ENCODE data around the gene NECTIN1.

The NECTIN1 gene

GRCh38 chr11:119694334-119694733 is 34.7 kb downstream of the NECTIN1 start:
- peaks cover 51% of the 10 kb centered on the region for H3K4me1 ChIP-seq (ENCODE audit: control insufficient read depth, insufficient read depth, low read length)
- WGBS, 2 experiments = 81 to 82% methylated on average over 3 of the region's 3 CpGs
- H3K4me3 ChIP-seq (ENCODE audit: insufficient read depth, low read depth, low read length) = no peak overlapping the region
- H3K27ac ChIP-seq (ENCODE audit: insufficient read depth, low read depth, low read length, poor library complexity, severe bottlenecking) = no peak overlapping the region
- no peaks in the 10 kb centered on the region for H3K36me3 ChIP-seq (ENCODE audit: control insufficient read depth, insufficient read depth, low read length)
- no peaks in the 10 kb centered on the region for H3K27me3 ChIP-seq (ENCODE audit: control insufficient read depth, insufficient read depth, low read length, poor library complexity, severe bottlenecking)
- H3K9me3 ChIP-seq (ENCODE audit: control insufficient read depth, low read length) = no peaks in the 10 kb centered on the region

GRCh38 chr11:119693253-119693815 is 35.7 kb downstream of the NECTIN1 start:
- Histone ChIP-seq H3K27ac (ENCODE audit: insufficient read depth, low read depth, low read length, poor library complexity, severe bottlenecking) (no peak overlapping the region), H3K27me3 (ENCODE audit: control insufficient read depth, insufficient read depth, low read length, poor library complexity, severe bottlenecking) (no peaks in the 10 kb centered on the region), H3K36me3 (ENCODE audit: control insufficient read depth, insufficient read depth, low read length) (no peaks in the 10 kb centered on the region), H3K9me3 (ENCODE audit: control insufficient read depth, low read length) (no peaks in the 10 kb centered on the region), H3K4me3 (ENCODE audit: insufficient read depth, low read depth, low read length) (no peak overlapping the region), H3K4me1 (ENCODE audit: control insufficient read depth, insufficient read depth, low read length) (peaks cover 57% of the 10 kb centered on the region)
- 68 to 70% methylated on average over 7 of the region's 7 CpGs for WGBS, 2 experiments

- Histone ChIP-seq H3K4me1 (ENCODE audit: control insufficient read depth, insufficient read depth, low read length) (peaks cover 66% of the 10 kb centered on the region), H3K36me3 (ENCODE audit: control insufficient read depth, insufficient read depth, low read length) (no peaks in the 10 kb centered on the region), H3K27me3 (ENCODE audit: control insufficient read depth, insufficient read depth, low read length, poor library complexity, severe bottlenecking) (no peaks in the 10 kb centered on the region), H3K27ac (ENCODE audit: insufficient read depth, low read depth, low read length, poor library complexity, severe bottlenecking) (no peak overlapping the region), H3K9me3 (ENCODE audit: control insufficient read depth, low read length) (no peaks in the 10 kb centered on the region), H3K4me3 (ENCODE audit: insufficient read depth, low read depth, low read length) (no peak overlapping the region)
- WGBS, 2 experiments = 82 to 86% methylated on average over 2 of the region's 2 CpGs
Measured at GRCh38 chr11:119692540-119692820, 36.5 kb downstream of the NECTIN1 start.

- 81 to 83% methylated on average over 27 of the region's 27 CpGs for WGBS, 2 experiments
- Histone ChIP-seq H3K27me3 (ENCODE audit: control insufficient read depth, insufficient read depth, low read length, poor library complexity, severe bottlenecking) (no peaks in the 10 kb centered on the region), H3K4me3 (ENCODE audit: insufficient read depth, low read depth, low read length) (no peak overlapping the region), H3K27ac (ENCODE audit: insufficient read depth, low read depth, low read length, poor library complexity, severe bottlenecking) (no peak overlapping the region), H3K9me3 (ENCODE audit: control insufficient read depth, low read length) (no peaks in the 10 kb centered on the region), H3K4me1 (ENCODE audit: control insufficient read depth, insufficient read depth, low read length) (peaks cover 68% of the 10 kb centered on the region), H3K36me3 (ENCODE audit: control insufficient read depth, insufficient read depth, low read length) (no peaks in the 10 kb centered on the region)
Measured at GRCh38 chr11:119691701-119692539, 37.1 kb downstream of the NECTIN1 start.

GRCh38 chr11:119691020-119691666 is 37.9 kb downstream of the NECTIN1 start:
- peaks cover 64% of the 10 kb centered on the region for H3K4me1 ChIP-seq (ENCODE audit: control insufficient read depth, insufficient read depth, low read length)
- H3K4me3 ChIP-seq (ENCODE audit: insufficient read depth, low read depth, low read length) = no peak overlapping the region
- WGBS, 2 experiments = 76 to 78% methylated on average over 9 of the region's 9 CpGs
- no peaks in the 10 kb centered on the region for H3K9me3 ChIP-seq (ENCODE audit: control insufficient read depth, low read length)
- H3K27me3 ChIP-seq (ENCODE audit: control insufficient read depth, insufficient read depth, low read length, poor library complexity, severe bottlenecking) = no peaks in the 10 kb centered on the region
- no peak overlapping the region for H3K27ac ChIP-seq (ENCODE audit: insufficient read depth, low read depth, low read length, poor library complexity, severe bottlenecking)
- H3K36me3 ChIP-seq (ENCODE audit: control insufficient read depth, insufficient read depth, low read length) = no peaks in the 10 kb centered on the region

- no peak overlapping the region for H3K4me3 ChIP-seq (ENCODE audit: insufficient read depth, low read depth, low read length)
Measured at GRCh38 chr11:119689302-119689701, 39.7 kb downstream of the NECTIN1 start.

GRCh38 chr11:119688356-119688755 is 40.6 kb downstream of the NECTIN1 start:
- H3K4me3 ChIP-seq (ENCODE audit: insufficient read depth, low read depth, low read length) = no peak overlapping the region
- peaks cover 77% of the 10 kb centered on the region for H3K4me1 ChIP-seq (ENCODE audit: control insufficient read depth, insufficient read depth, low read length)
- no peaks in the 10 kb centered on the region for H3K9me3 ChIP-seq (ENCODE audit: control insufficient read depth, low read length)
- H3K27ac ChIP-seq (ENCODE audit: insufficient read depth, low read depth, low read length, poor library complexity, severe bottlenecking) = no peak overlapping the region
- WGBS, 2 experiments = 74 to 77% methylated on average over 4 of the region's 4 CpGs
- H3K27me3 ChIP-seq (ENCODE audit: control insufficient read depth, insufficient read depth, low read length, poor library complexity, severe bottlenecking) = no peaks in the 10 kb centered on the region
- H3K36me3 ChIP-seq (ENCODE audit: control insufficient read depth, insufficient read depth, low read length) = no peaks in the 10 kb centered on the region

More at GRCh38 chr11:119689302-119689701, 39.7 kb downstream of the NECTIN1 start:
- 83 to 85% methylated on average over 7 of the region's 7 CpGs for WGBS, 2 experiments
- H3K27me3 ChIP-seq (ENCODE audit: control insufficient read depth, insufficient read depth, low read length, poor library complexity, severe bottlenecking) = no peaks in the 10 kb centered on the region
- no peaks in the 10 kb centered on the region for H3K9me3 ChIP-seq (ENCODE audit: control insufficient read depth, low read length)
- peaks cover 77% of the 10 kb centered on the region for H3K4me1 ChIP-seq (ENCODE audit: control insufficient read depth, insufficient read depth, low read length)
- H3K36me3 ChIP-seq (ENCODE audit: control insufficient read depth, insufficient read depth, low read length) = no peaks in the 10 kb centered on the region
- no peak overlapping the region for H3K27ac ChIP-seq (ENCODE audit: insufficient read depth, low read depth, low read length, poor library complexity, severe bottlenecking)

- Histone ChIP-seq H3K4me3 (ENCODE audit: insufficient read depth, low read depth, low read length) (no peak overlapping the region), H3K27me3 (ENCODE audit: control insufficient read depth, insufficient read depth, low read length, poor library complexity, severe bottlenecking) (no peaks in the 10 kb centered on the region), H3K36me3 (ENCODE audit: control insufficient read depth, insufficient read depth, low read length) (no peaks in the 10 kb centered on the region), H3K9me3 (ENCODE audit: control insufficient read depth, low read length) (no peaks in the 10 kb centered on the region), H3K27ac (ENCODE audit: insufficient read depth, low read depth, low read length, poor library complexity, severe bottlenecking) (no peak overlapping the region), H3K4me1 (ENCODE audit: control insufficient read depth, insufficient read depth, low read length) (peaks cover 68% of the 10 kb centered on the region)
- 52 to 53% methylated on average over 15 of the region's 15 CpGs for WGBS, 2 experiments
Measured at GRCh38 chr11:119687373-119688046, 41.5 kb downstream of the NECTIN1 start.

GRCh38 chr11:119686177-119686882 is 42.7 kb downstream of the NECTIN1 start:
- H3K9me3 ChIP-seq (ENCODE audit: control insufficient read depth, low read length) = no peaks in the 10 kb centered on the region
- no peaks in the 10 kb centered on the region for H3K36me3 ChIP-seq (ENCODE audit: control insufficient read depth, insufficient read depth, low read length)
- H3K4me1 ChIP-seq (ENCODE audit: control insufficient read depth, insufficient read depth, low read length) = peaks cover 57% of the 10 kb centered on the region
- H3K4me3 ChIP-seq (ENCODE audit: insufficient read depth, low read depth, low read length) = no peak overlapping the region
- no peak overlapping the region for H3K27ac ChIP-seq (ENCODE audit: insufficient read depth, low read depth, low read length, poor library complexity, severe bottlenecking)
- no peaks in the 10 kb centered on the region for H3K27me3 ChIP-seq (ENCODE audit: control insufficient read depth, insufficient read depth, low read length, poor library complexity, severe bottlenecking)
- WGBS, 2 experiments = 93 to 94% methylated on average over 19 of the region's 19 CpGs
